ENCODE measurements around the gene ZNF710. TPM values are rescaled to one million over a fixed set of nuclear protein-coding genes. Genes with fewer than 3 reads are reported as not detected.
A peak's percentile ranks its signal among the peaks of the same experiment; 100 is the strongest.

The ZNF710 gene
- total and polyA plus RNA-seq, 2 donors (not counting 3 experiments of a cell fraction or from before 2014, with no cell fraction given), result 8.9 to 32.4 TPM

- ChIA-PET POLR2A (no interaction called here), CTCF (no interaction called here)
- DNase-seq (ENCODE audit: low read depth, low spot score) (no peak), FAIRE-seq (no peak)
- TF ChIP-seq GATA2 (IDR thresholded peaks at IDR 0.05; ENCODE audit: insufficient read depth, insufficient read length, low read depth, low read length) (no peak), EZH2 (IDR thresholded peaks at IDR 0.05; ENCODE audit: borderline replicate concordance, low read depth, low read length, severe bottlenecking) (no peak)
- H3K9ac ChIP-seq (replicated peaks; ENCODE audit: extremely low read depth, insufficient read depth, low read length), result no peak overlapping the region
- intact Hi-C loops (cut with micrococcal nuclease) (no loop called here), dilution Hi-C loops (cut with MboI; ENCODE audit: extremely low pct_ligation_motif_present, low sequenced_read_pairs) (no loop called here)
- no peak overlapping the region for H2AFZ ChIP-seq (ENCODE audit: low read depth, low read length)
- no peak overlapping the region for H3K4me2 ChIP-seq (ENCODE audit: insufficient read depth, low read length)
- H3K27me3 ChIP-seq (ENCODE audit: control insufficient read depth in 2 of 2, insufficient read depth in 2 of 2, low read length in 2 of 2), result no peaks in the 10 kb centered on the region
- peaks cover 0 to 5% of the 10 kb centered on the region in 2 experiments for H3K36me3 ChIP-seq (ENCODE audit: control insufficient read depth in 2 of 2, extremely low read depth in 1 of 2, insufficient read depth in 2 of 2, low read length in 2 of 2)
- H3K9me3 ChIP-seq (replicated peaks; ENCODE audit: control insufficient read depth, insufficient read depth, low read length), result no peaks in the 10 kb centered on the region
- H3K9me1 ChIP-seq (replicated peaks; ENCODE audit: control insufficient read depth, extremely low read depth, insufficient read depth, low read length), result no peaks in the 10 kb centered on the region
- no peak overlapping the region for H3K4me3 ChIP-seq (replicated peaks in 1 of 3; ENCODE audit: insufficient read depth in 1 of 3, low read depth in 1 of 3, low read length in 3 of 3)
- no peaks in the 10 kb centered on the region for H4K20me1 ChIP-seq (replicated peaks; ENCODE audit: control insufficient read depth, extremely low read depth, insufficient read depth, low read length)
- peaks cover 28% of the 10 kb centered on the region for H3K4me1 ChIP-seq (ENCODE audit: control insufficient read depth, extremely low read depth, insufficient read depth, low read length)
- no peak overlapping the region for H3K27ac ChIP-seq (ENCODE audit: insufficient read depth, low read depth, low read length)
- no TSS peak for BruUV-seq (replicated peaks)
- peaks cover 7% of the 10 kb centered on the region for H3K79me2 ChIP-seq (ENCODE audit: control insufficient read depth, insufficient read depth, low read length)
Observed at GRCh38 chr15:90062973-90063769, 62.0 kb downstream of the ZNF710 start.

GRCh38 chr15:90063770-90064247, 62.7 kb downstream of the ZNF710 start:
- no peak for TF ChIP-seq CTCF (IDR thresholded peaks at IDR 0.05; ENCODE audit: extremely low read depth in 1 of 2, insufficient read depth in 1 of 2, low read depth in 1 of 2, low read length in 2 of 2)
- TF ChIP-seq JUN (IDR thresholded peaks at IDR 0.05; ENCODE audit: borderline replicate concordance, insufficient read depth, insufficient read length, low read depth), result no peak
- no peak for TF ChIP-seq POLR2AphosphoS5 (IDR thresholded peaks at IDR 0.05; ENCODE audit: insufficient read depth, low read depth, low read length)
- no peak for TF ChIP-seq MYC (IDR thresholded peaks at IDR 0.05; ENCODE audit: low read depth, low read length)
- no peak for TF ChIP-seq EZH2 (IDR thresholded peaks at IDR 0.05; ENCODE audit: borderline replicate concordance, low read depth, low read length, severe bottlenecking)
- TF ChIP-seq GATA2 (IDR thresholded peaks at IDR 0.05; ENCODE audit: insufficient read depth, insufficient read length, low read depth, low read length), result no peak
- no peak for TF ChIP-seq MAX (IDR thresholded peaks at IDR 0.05; ENCODE audit: insufficient read depth, insufficient read length)
- TF ChIP-seq FOS (IDR thresholded peaks at IDR 0.05; ENCODE audit: borderline replicate concordance, insufficient read depth, low read length), result no peak
- TF ChIP-seq POLR2A (IDR thresholded peaks at IDR 0.05; ENCODE audit: low read depth, low read length), result no peak
- H3K27ac ChIP-seq (ENCODE audit: insufficient read depth, low read depth, low read length), result peak overlapping the region; percentile 79
- H3K4me2 ChIP-seq (ENCODE audit: insufficient read depth, low read length), result no peak overlapping the region
- H3K4me3 ChIP-seq (replicated peaks in 1 of 3; ENCODE audit: insufficient read depth in 1 of 3, low read depth in 1 of 3, low read length in 3 of 3), result no peak overlapping the region
- ChIA-PET CTCF (no interaction called here), POLR2A (no interaction called here)
- H3K79me2 ChIP-seq (ENCODE audit: control insufficient read depth, insufficient read depth, low read length), result peaks cover 7% of the 10 kb centered on the region
- no peaks in the 10 kb centered on the region for H3K9me1 ChIP-seq (replicated peaks; ENCODE audit: control insufficient read depth, extremely low read depth, insufficient read depth, low read length)
- peaks cover 0 to 8% of the 10 kb centered on the region in 2 experiments for H3K36me3 ChIP-seq (ENCODE audit: control insufficient read depth in 2 of 2, extremely low read depth in 1 of 2, insufficient read depth in 2 of 2, low read length in 2 of 2)
- H4K20me1 ChIP-seq (replicated peaks; ENCODE audit: control insufficient read depth, extremely low read depth, insufficient read depth, low read length), result no peaks in the 10 kb centered on the region
- peaks cover 28% of the 10 kb centered on the region for H3K4me1 ChIP-seq (ENCODE audit: control insufficient read depth, extremely low read depth, insufficient read depth, low read length)
- dilution Hi-C loops (cut with MboI; ENCODE audit: extremely low pct_ligation_motif_present, low sequenced_read_pairs) (no loop called here), intact Hi-C loops (cut with micrococcal nuclease) (no loop called here)
- FAIRE-seq (peak; percentile 28), DNase-seq (ENCODE audit: low read depth, low spot score) (no peak)
- H3K9me3 ChIP-seq (replicated peaks; ENCODE audit: control insufficient read depth, insufficient read depth, low read length), result no peaks in the 10 kb centered on the region
- BruUV-seq (replicated peaks), result no TSS peak
- H3K27me3 ChIP-seq (ENCODE audit: control insufficient read depth in 2 of 2, insufficient read depth in 2 of 2, low read length in 2 of 2), result no peaks in the 10 kb centered on the region
- H2AFZ ChIP-seq (ENCODE audit: low read depth, low read length), result no peak overlapping the region
- no peak overlapping the region for H3K9ac ChIP-seq (replicated peaks; ENCODE audit: extremely low read depth, insufficient read depth, low read length)
